ENCODE measurements around the gene SMARCA1.

- TF ChIP-seq CTCF (conservative IDR thresholded peaks at IDR 0.05) (no peak), EZH2 (IDR thresholded peaks at IDR 0.05; ENCODE audit: low read depth) (no peak)
Observed at GRCh38 chrX:129461801-129462456, 61.4 kb downstream of the SMARCA1 start.
